Esophagus (tissue), 2 donors: ENCODE data around the gene SPATS2L. TPM values are rescaled to one million over a fixed set of nuclear protein-coding genes. Genes with fewer than 3 reads are reported as not detected.

Experiments
- H3K27ac ChIP-seq, 2 donors: one replicate each; pipeline ENCODE4 v1.5.1; 2013; ENCODE audit warnings: low read depth in 2 of 2, mild to moderate bottlenecking in 2 of 2, inconsistent platforms in 1 of 2, low read length in 1 of 2, moderate library complexity in 1 of 2
- H3K27me3 ChIP-seq, 2 donors: one replicate each; pipeline ENCODE4 v1.6.1; 2013; ENCODE audit warnings: low read length in 2 of 2, control low read depth in 1 of 2, mild to moderate bottlenecking in 1 of 2; ENCODE audit not compliant: insufficient read depth in 2 of 2, control insufficient read depth in 1 of 2
- H3K36me3 ChIP-seq, 2 donors: one replicate each; pipeline ENCODE4 v1.6.1; 2013; ENCODE audit warnings: low read length in 1 of 2; ENCODE audit not compliant: control insufficient read depth in 2 of 2, insufficient read depth in 2 of 2
- H3K4me1 ChIP-seq, 2 donors: one replicate each; pipeline ENCODE4 v1.6.1; 2013; ENCODE audit warnings: low read length in 1 of 2; ENCODE audit not compliant: control insufficient read depth in 2 of 2, insufficient read depth in 2 of 2
- H3K4me3 ChIP-seq, 2 donors: one replicate each; pipeline ENCODE4 v1.5.1; 2013; ENCODE audit warnings: low read length in 2 of 2, mild to moderate bottlenecking in 2 of 2, low read depth in 1 of 2, moderate library complexity in 1 of 2
- H3K9me3 ChIP-seq, 2 donors: one replicate each; pipeline ENCODE4 v1.6.1; 2013; ENCODE audit warnings: mild to moderate bottlenecking in 2 of 2, low read depth in 1 of 2, low read length in 1 of 2, moderate library complexity in 1 of 2; ENCODE audit not compliant: control insufficient read depth in 2 of 2, insufficient read depth in 1 of 2
- WGBS, 2 donors: extraction: QIAGEN DNeasy Blood & Tissue Kit; methylation state at CpG; one replicate each; pipeline ENCODE4 v1.1.7; 2013; 5-methylcytosine and 5-hydroxymethylcytosine counted together
- polyA plus RNA-seq, 2 donors: library from polyadenylated mRNA; stranded (reverse); fragments of 200-250 nt; gene quantifications; one replicate each; pipeline ENCODE4 v1.2.3, GENCODE V29; 2013
- donor health status: healthy with polysubstance abuse.
- donor health status: Bipolar disorder and iron deficiency.

The SPATS2L gene
- polyA plus RNA-seq, result 10 to 100 TPM; 41.2 to 47.5 TPM

GRCh38 chr2:200306196-200306930, at the start of gene SPATS2L:
Gene SPATS2L, plus strand, starts transcription at chr2:200306693. Its CDS starts 82,552 bp downstream, at chr2:200389245.
- H3K4me1 ChIP-seq, result no peaks in the 10 kb centered on the region
- WGBS, 2 donors, result 1% methylated on average over 64 to 69 of the region's 69 CpGs

GRCh38 chr2:200257570-200257969, 48.9 kb upstream of the SPATS2L start:
- Histone ChIP-seq H3K27ac (no peak overlapping the region), H3K4me3 (no peak overlapping the region), H3K27me3 (no peaks in the 10 kb centered on the region), H3K4me1 (peaks cover 0 to 8% of the 10 kb centered on the region in 2 donors), H3K36me3 (no peaks in the 10 kb centered on the region), H3K9me3 (no peaks in the 10 kb centered on the region)
- 67 to 89% methylated on average over 6 of the region's 6 CpGs for WGBS, 2 donors

More at GRCh38 chr2:200306196-200306930, at the start of gene SPATS2L:
- H3K27ac ChIP-seq, result peak within 1 kb of the TSS; percentile 93 to 97
- no peaks in the 10 kb centered on the region for H3K27me3 ChIP-seq
- no peaks in the 10 kb centered on the region for H3K9me3 ChIP-seq
- no peaks in the 10 kb centered on the region for H3K36me3 ChIP-seq
- H3K4me3 ChIP-seq, result peak within 1 kb of the TSS; percentile 90 to 97

GRCh38 chr2:200258081-200258480, 48.4 kb upstream of the SPATS2L start:
- no peaks in the 10 kb centered on the region for H3K27me3 ChIP-seq
- peaks cover 0 to 6% of the 10 kb centered on the region in 2 donors for H3K4me1 ChIP-seq
- no peaks in the 10 kb centered on the region for H3K36me3 ChIP-seq
- no peaks in the 10 kb centered on the region for H3K9me3 ChIP-seq
- H3K27ac ChIP-seq, result no peak overlapping the region
- 60 to 62% methylated on average over 5 of the region's 5 CpGs for WGBS, 2 donors
- H3K4me3 ChIP-seq, result no peak overlapping the region

GRCh38 chr2:200258881-200259576, 47.5 kb upstream of the SPATS2L start:
- H3K9me3 ChIP-seq, result no peaks in the 10 kb centered on the region
- 53 to 59% methylated on average over 7 of the region's 7 CpGs for WGBS, 2 donors
- peaks cover 0 to 4% of the 10 kb centered on the region in 2 donors for H3K4me1 ChIP-seq
- H3K27me3 ChIP-seq, result no peaks in the 10 kb centered on the region
- H3K27ac ChIP-seq, result peak overlapping the region in 1 of 2 donors; percentile 7
- no peak overlapping the region for H3K4me3 ChIP-seq
- H3K36me3 ChIP-seq, result no peaks in the 10 kb centered on the region

GRCh38 chr2:200259577-200259957, 46.9 kb upstream of the SPATS2L start:
- Histone ChIP-seq H3K4me1 (peaks cover 0 to 4% of the 10 kb centered on the region in 2 donors), H3K27me3 (no peaks in the 10 kb centered on the region), H3K9me3 (no peaks in the 10 kb centered on the region), H3K4me3 (no peak overlapping the region), H3K36me3 (no peaks in the 10 kb centered on the region), H3K27ac (no peak overlapping the region)
- 56 to 61% methylated on average over 5 of the region's 5 CpGs for WGBS, 2 donors

- Histone ChIP-seq H3K27me3 (no peaks in the 10 kb centered on the region), H3K27ac (no peak overlapping the region), H3K9me3 (no peaks in the 10 kb centered on the region), H3K4me3 (no peak overlapping the region), H3K36me3 (no peaks in the 10 kb centered on the region), H3K4me1 (peaks cover 0 to 4% of the 10 kb centered on the region in 2 donors)
- 97 to 99% methylated on average over 2 of the region's 2 CpGs for WGBS, 2 donors
Observed at GRCh38 chr2:200262047-200262446, 44.4 kb upstream of the SPATS2L start.

- Histone ChIP-seq H3K4me1 (no peaks in the 10 kb centered on the region), H3K36me3 (no peaks in the 10 kb centered on the region), H3K27me3 (no peaks in the 10 kb centered on the region), H3K9me3 (no peaks in the 10 kb centered on the region), H3K27ac (no peak overlapping the region), H3K4me3 (no peak overlapping the region)
- WGBS, 2 donors, result 88 to 96% methylated on average over 1 of the region's 1 CpG
Observed at GRCh38 chr2:200263279-200263678, 43.2 kb upstream of the SPATS2L start.

- Histone ChIP-seq H3K27ac (no peak overlapping the region), H3K4me1 (no peaks in the 10 kb centered on the region), H3K4me3 (no peak overlapping the region), H3K36me3 (no peaks in the 10 kb centered on the region), H3K9me3 (no peaks in the 10 kb centered on the region), H3K27me3 (no peaks in the 10 kb centered on the region)
- 40 to 55% methylated on average over 2 of the region's 2 CpGs for WGBS, 2 donors
Observed at GRCh38 chr2:200264631-200265030, 41.9 kb upstream of the SPATS2L start.

- Histone ChIP-seq H3K36me3 (no peaks in the 10 kb centered on the region), H3K4me1 (no peaks in the 10 kb centered on the region), H3K4me3 (no peak overlapping the region), H3K27ac (no peak overlapping the region), H3K27me3 (no peaks in the 10 kb centered on the region), H3K9me3 (no peaks in the 10 kb centered on the region)
- WGBS, 2 donors, result 95 to 96% methylated on average over 5 of the region's 5 CpGs
Observed at GRCh38 chr2:200266406-200266805, 40.1 kb upstream of the SPATS2L start.
